Astrocyte (in vitro differentiated cells and primary cell): Measurements from ENCODE around the gene CPTP. TPM values are rescaled to one million over a fixed set of nuclear protein-coding genes. Genes with fewer than 3 reads are reported as not detected.

Source experiments
- DNase-seq: peaks from one replicate; pipeline ENCODE4 v3.0.0-alpha.2; 2010; ENCODE audit warnings: low read depth
- FAIRE-seq: peaks from 2 replicates; lab custom pipeline; 2011; peaks lifted over from hg19 to GRCh38; lab: Jason Lieb, UNC
- H2AFZ ChIP-seq: 2 replicates; pipeline ENCODE4 v1.6.0; 2012; ENCODE audit warnings: low read depth, low read length, inconsistent platforms
- H3K27ac ChIP-seq: 2 replicates; pipeline ENCODE4 v1.5.1; 2011; ENCODE audit warnings: low read depth, low read length, inconsistent platforms
- H3K27me3 ChIP-seq: 2 replicates; pipeline ENCODE4 v1.6.0; 2011; ENCODE audit warnings: low read length, inconsistent platforms; ENCODE audit not compliant: insufficient read depth
- H3K36me3 ChIP-seq: 2 replicates; pipeline ENCODE4 v1.5.1; 2011; ENCODE audit warnings: low read length, inconsistent platforms; ENCODE audit not compliant: insufficient read depth
- H3K4me1 ChIP-seq: 2 replicates; pipeline ENCODE4 v1.5.1; 2011; ENCODE audit warnings: low read length, inconsistent platforms; ENCODE audit not compliant: insufficient read depth
- H3K4me2 ChIP-seq: 2 replicates; pipeline ENCODE4 v1.6.0; 2012; ENCODE audit warnings: low read length, inconsistent platforms
- H3K4me3 ChIP-seq: 2 replicates; pipeline ENCODE4 v1.5.1; 2011; ENCODE audit warnings: low read depth, mild to moderate bottlenecking, low read length, inconsistent platforms; ENCODE audit not compliant: insufficient read depth
- H3K79me2 ChIP-seq: 2 replicates; pipeline ENCODE4 v1.6.0; 2012; ENCODE audit warnings: mild to moderate bottlenecking, low read length, inconsistent platforms; ENCODE audit not compliant: insufficient read depth
- H3K9ac ChIP-seq: 2 replicates; pipeline ENCODE4 v1.6.0; 2012; ENCODE audit warnings: mild to moderate bottlenecking, low read length, inconsistent platforms
- H3K9me3 ChIP-seq: 2 replicates; pipeline ENCODE4 v1.5.1; 2012; ENCODE audit warnings: low read depth, mild to moderate bottlenecking, low read length, inconsistent platforms; ENCODE audit not compliant: insufficient read depth
- H4K20me1 ChIP-seq: 2 replicates; pipeline ENCODE4 v1.6.0; 2012; ENCODE audit warnings: low read length, inconsistent platforms; ENCODE audit not compliant: insufficient read depth
- H3K27ac Mint-ChIP-seq: one replicate; pipeline ENCODE4 v1.8.0; 2021; ENCODE audit warnings: mild to moderate bottlenecking, mixed read lengths; ENCODE audit not compliant: unreplicated experiment
- H3K27me3 Mint-ChIP-seq: one replicate; pipeline ENCODE4 v1.8.0; 2021; ENCODE audit warnings: low read depth, mixed read lengths; ENCODE audit not compliant: unreplicated experiment
- H3K36me3 Mint-ChIP-seq: one replicate; pipeline ENCODE4 v1.8.0; 2021; ENCODE audit warnings: low read depth, mixed read lengths; ENCODE audit not compliant: unreplicated experiment
- H3K4me1 Mint-ChIP-seq: one replicate; pipeline ENCODE4 v1.8.0; 2021; ENCODE audit warnings: low read depth, mixed read lengths; ENCODE audit not compliant: unreplicated experiment
- H3K4me3 Mint-ChIP-seq: one replicate; pipeline ENCODE4 v1.8.0; 2021; ENCODE audit warnings: mild to moderate bottlenecking, moderate library complexity, mixed read lengths; ENCODE audit not compliant: unreplicated experiment
- H3K9me3 Mint-ChIP-seq: one replicate; pipeline ENCODE4 v1.8.0; 2021; ENCODE audit warnings: mild to moderate bottlenecking, mixed read lengths; ENCODE audit not compliant: unreplicated experiment
- CTCF ChIP-seq: IDR thresholded peaks from 2 replicates; pipeline ENCODE4 v1.5.1; 2011; ENCODE audit warnings: low read depth, mild to moderate bottlenecking, inconsistent platforms, low read length, moderate library complexity; ENCODE audit not compliant: insufficient read depth
- EZH2 ChIP-seq: IDR thresholded peaks from 2 replicates; pipeline ENCODE4 v1.6.1; 2012; ENCODE audit warnings: mild to moderate bottlenecking, low read length, inconsistent platforms; ENCODE audit not compliant: insufficient read depth
- total RNA-seq: library from RNA; stranded (reverse); gene quantifications from 2 replicates; pipeline ENCODE4 v1.2.1, GENCODE V29; 2021

Gene CPTP
- total RNA-seq, 1 donor from 2014 or later, result 28.5 TPM

GRCh38 chr1:1293263-1294249 is 31.0 kb upstream of the CPTP start:
- no peaks in the 10 kb centered on the region for H3K9me3 ChIP-seq
- Mint-ChIP-seq H3K4me3 (no peak overlapping the region), H3K27me3 (no peaks in the 10 kb centered on the region), H3K36me3 (no peaks in the 10 kb centered on the region), H3K9me3 (no peaks in the 10 kb centered on the region), H3K27ac (no peak overlapping the region), H3K4me1 (no peaks in the 10 kb centered on the region)
- no peak overlapping the region for H3K9ac ChIP-seq
- H3K4me3 ChIP-seq, result no peak overlapping the region
- H2AFZ ChIP-seq, result no peak overlapping the region
- no peak for DNase-seq
- no peaks in the 10 kb centered on the region for H3K4me1 ChIP-seq
- no peak overlapping the region for H3K4me2 ChIP-seq
- peaks cover 8% of the 10 kb centered on the region for H4K20me1 ChIP-seq
- no peaks in the 10 kb centered on the region for H3K27me3 ChIP-seq
- TF ChIP-seq CTCF (no peak), EZH2 (no peak)
- no peaks in the 10 kb centered on the region for H3K36me3 ChIP-seq
- no peaks in the 10 kb centered on the region for H3K79me2 ChIP-seq
- H3K27ac ChIP-seq, result no peak overlapping the region
- no peak for FAIRE-seq

- H3K4me1 ChIP-seq, result no peaks in the 10 kb centered on the region
- H3K36me3 Mint-ChIP-seq, result no peaks in the 10 kb centered on the region
- no peaks in the 10 kb centered on the region for H3K27me3 Mint-ChIP-seq
- no peaks in the 10 kb centered on the region for H3K36me3 ChIP-seq
- no peaks in the 10 kb centered on the region for H3K9me3 Mint-ChIP-seq
- H3K4me3 Mint-ChIP-seq, result no peak overlapping the region
- H3K27ac ChIP-seq, result no peak overlapping the region
- H3K79me2 ChIP-seq, result no peaks in the 10 kb centered on the region
- no peak overlapping the region for H3K9ac ChIP-seq
- H3K9me3 ChIP-seq, result no peaks in the 10 kb centered on the region
- no peak overlapping the region for H2AFZ ChIP-seq
- DNase-seq (no peak), FAIRE-seq (no peak)
- no peak overlapping the region for H3K4me2 ChIP-seq
- no peak overlapping the region for H3K4me3 ChIP-seq
- H3K27me3 ChIP-seq, result no peaks in the 10 kb centered on the region
- H3K27ac Mint-ChIP-seq, result no peak overlapping the region
- H3K4me1 Mint-ChIP-seq, result no peaks in the 10 kb centered on the region
- peaks cover 15% of the 10 kb centered on the region for H4K20me1 ChIP-seq
- TF ChIP-seq EZH2, result no peak
- no peak for TF ChIP-seq CTCF
Measured at GRCh38 chr1:1294250-1294890, 30.2 kb upstream of the CPTP start.
